Measurements from ENCODE around the gene RNF166. TPM values are rescaled to one million over a fixed set of nuclear protein-coding genes. Genes with fewer than 3 reads are reported as not detected.

RNF166 gene
- total and polyA plus RNA-seq, 2 of the 13 experiments (the other 11 are each of a cell fraction or from before 2014, with no cell fraction given): 21.4 to 23.0 TPM

GRCh38 chr16:88743693-88744576 is 37.7 kb upstream of the RNF166 start (continued):
- TF ChIP-seq NFYC (CRISPR knock-in tag; IDR thresholded peaks at IDR 0.05) (no peak), ZNF703 (CRISPR knock-in tag; IDR thresholded peaks at IDR 0.05; ENCODE audit: borderline replicate concordance) (no peak), ZNF563 (CRISPR knock-in tag; IDR thresholded peaks at IDR 0.05) (no peak), NFKB2 (CRISPR knock-in tag; IDR thresholded peaks at IDR 0.05; ENCODE audit: borderline replicate concordance) (peak; percentile 54; the same call in 1 of the 2 replicates), U2AF2 (IDR thresholded peaks at IDR 0.05; ENCODE audit: low read depth, low read length) (no peak), ELF1 (CRISPR knock-in tag; IDR thresholded peaks at IDR 0.05) (no peak), KLF13 (CRISPR knock-in tag; IDR thresholded peaks at IDR 0.05) (no peak), ZNF713 (CRISPR knock-in tag; IDR thresholded peaks at IDR 0.05) (no peak), ZNF639 (CRISPR knock-in tag; conservative IDR thresholded peaks at IDR 0.05) (no peak), KAT8 (CRISPR knock-in tag; IDR thresholded peaks at IDR 0.05) (no peak), ZNF251 (CRISPR knock-in tag; IDR thresholded peaks at IDR 0.05) (no peak), ZMYM2 (CRISPR knock-in tag; IDR thresholded peaks at IDR 0.05) (no peak), ZNF770 (CRISPR knock-in tag; IDR thresholded peaks at IDR 0.05) (peak; percentile 85)
- TF ChIP-seq, protein P1, sequence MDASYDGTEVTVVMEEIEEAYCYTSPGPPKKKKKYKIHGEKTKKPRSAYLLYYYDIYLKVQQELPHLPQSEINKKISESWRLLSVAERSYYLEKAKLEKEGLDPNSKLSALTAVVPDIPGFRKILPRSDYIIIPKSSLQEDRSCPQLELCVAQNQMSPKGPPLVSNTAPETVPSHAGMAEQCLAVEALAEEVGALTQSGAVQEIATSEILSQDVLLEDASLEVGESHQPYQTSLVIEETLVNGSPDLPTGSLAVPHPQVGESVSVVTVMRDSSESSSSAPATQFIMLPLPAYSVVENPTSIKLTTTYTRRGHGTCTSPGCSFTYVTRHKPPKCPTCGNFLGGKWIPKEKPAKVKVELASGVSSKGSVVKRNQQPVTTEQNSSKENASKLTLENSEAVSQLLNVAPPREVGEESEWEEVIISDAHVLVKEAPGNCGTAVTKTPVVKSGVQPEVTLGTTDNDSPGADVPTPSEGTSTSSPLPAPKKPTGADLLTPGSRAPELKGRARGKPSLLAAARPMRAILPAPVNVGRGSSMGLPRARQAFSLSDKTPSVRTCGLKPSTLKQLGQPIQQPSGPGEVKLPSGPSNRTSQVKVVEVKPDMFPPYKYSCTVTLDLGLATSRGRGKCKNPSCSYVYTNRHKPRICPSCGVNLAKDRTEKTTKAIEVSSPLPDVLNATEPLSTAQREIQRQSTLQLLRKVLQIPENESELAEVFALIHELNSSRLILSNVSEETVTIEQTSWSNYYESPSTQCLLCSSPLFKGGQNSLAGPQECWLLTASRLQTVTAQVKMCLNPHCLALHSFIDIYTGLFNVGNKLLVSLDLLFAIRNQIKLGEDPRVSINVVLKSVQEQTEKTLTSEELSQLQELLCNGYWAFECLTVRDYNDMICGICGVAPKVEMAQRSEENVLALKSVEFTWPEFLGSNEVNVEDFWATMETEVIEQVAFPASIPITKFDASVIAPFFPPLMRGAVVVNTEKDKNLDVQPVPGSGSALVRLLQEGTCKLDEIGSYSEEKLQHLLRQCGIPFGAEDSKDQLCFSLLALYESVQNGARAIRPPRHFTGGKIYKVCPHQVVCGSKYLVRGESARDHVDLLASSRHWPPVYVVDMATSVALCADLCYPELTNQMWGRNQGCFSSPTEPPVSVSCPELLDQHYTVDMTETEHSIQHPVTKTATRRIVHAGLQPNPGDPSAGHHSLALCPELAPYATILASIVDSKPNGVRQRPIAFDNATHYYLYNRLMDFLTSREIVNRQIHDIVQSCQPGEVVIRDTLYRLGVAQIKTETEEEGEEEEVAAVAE (CRISPR knock-in tag; IDR thresholded peaks at IDR 0.05; ENCODE audit: borderline replicate concordance): no peak
- TF ChIP-seq, protein P2, sequence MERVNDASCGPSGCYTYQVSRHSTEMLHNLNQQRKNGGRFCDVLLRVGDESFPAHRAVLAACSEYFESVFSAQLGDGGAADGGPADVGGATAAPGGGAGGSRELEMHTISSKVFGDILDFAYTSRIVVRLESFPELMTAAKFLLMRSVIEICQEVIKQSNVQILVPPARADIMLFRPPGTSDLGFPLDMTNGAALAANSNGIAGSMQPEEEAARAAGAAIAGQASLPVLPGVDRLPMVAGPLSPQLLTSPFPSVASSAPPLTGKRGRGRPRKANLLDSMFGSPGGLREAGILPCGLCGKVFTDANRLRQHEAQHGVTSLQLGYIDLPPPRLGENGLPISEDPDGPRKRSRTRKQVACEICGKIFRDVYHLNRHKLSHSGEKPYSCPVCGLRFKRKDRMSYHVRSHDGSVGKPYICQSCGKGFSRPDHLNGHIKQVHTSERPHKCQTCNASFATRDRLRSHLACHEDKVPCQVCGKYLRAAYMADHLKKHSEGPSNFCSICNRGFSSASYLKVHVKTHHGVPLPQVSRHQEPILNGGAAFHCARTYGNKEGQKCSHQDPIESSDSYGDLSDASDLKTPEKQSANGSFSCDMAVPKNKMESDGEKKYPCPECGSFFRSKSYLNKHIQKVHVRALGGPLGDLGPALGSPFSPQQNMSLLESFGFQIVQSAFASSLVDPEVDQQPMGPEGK (CRISPR knock-in tag; IDR thresholded peaks at IDR 0.05): 0 out of 2 replicates have a peak, but pooled peaks have one; percentile 20
- TF ChIP-seq, protein P3, sequence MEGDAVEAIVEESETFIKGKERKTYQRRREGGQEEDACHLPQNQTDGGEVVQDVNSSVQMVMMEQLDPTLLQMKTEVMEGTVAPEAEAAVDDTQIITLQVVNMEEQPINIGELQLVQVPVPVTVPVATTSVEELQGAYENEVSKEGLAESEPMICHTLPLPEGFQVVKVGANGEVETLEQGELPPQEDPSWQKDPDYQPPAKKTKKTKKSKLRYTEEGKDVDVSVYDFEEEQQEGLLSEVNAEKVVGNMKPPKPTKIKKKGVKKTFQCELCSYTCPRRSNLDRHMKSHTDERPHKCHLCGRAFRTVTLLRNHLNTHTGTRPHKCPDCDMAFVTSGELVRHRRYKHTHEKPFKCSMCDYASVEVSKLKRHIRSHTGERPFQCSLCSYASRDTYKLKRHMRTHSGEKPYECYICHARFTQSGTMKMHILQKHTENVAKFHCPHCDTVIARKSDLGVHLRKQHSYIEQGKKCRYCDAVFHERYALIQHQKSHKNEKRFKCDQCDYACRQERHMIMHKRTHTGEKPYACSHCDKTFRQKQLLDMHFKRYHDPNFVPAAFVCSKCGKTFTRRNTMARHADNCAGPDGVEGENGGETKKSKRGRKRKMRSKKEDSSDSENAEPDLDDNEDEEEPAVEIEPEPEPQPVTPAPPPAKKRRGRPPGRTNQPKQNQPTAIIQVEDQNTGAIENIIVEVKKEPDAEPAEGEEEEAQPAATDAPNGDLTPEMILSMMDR (CRISPR knock-in tag; IDR thresholded peaks at IDR 0.05): peak; percentile 95
